ENCODE data around the gene DEF6.

DNA sequence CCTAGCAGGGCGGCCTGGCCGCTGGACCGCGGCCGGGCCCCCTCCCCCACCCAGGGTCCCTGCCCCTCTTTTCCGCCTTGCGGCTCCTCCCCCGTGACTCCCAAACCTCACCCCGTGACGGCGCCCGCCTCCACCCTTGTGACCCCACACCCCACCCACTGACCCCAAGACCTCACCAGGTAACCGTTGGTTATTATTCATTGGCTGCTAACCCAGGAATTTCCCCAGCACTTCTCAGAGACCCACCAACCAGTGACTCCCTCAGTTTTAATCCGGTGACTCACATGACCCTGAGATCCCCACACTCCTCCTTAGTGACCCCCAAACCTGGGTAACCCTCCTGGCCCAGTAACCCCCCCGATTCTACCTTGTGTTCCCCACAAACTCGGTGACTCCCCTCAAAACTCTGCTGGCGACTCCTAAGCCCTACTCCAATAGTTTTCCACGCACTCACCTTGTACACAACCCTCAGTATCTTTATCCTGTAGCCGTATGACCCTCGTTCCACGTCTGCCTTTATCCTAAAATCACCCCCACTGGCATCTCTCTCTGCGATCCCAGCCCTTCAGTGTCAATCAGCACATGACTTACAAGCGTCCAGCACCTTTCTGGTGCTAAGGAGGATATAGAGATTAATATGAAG, 37.5 kb upstream of the DEF6 start:
- TF ChIP-seq, protein P1, sequence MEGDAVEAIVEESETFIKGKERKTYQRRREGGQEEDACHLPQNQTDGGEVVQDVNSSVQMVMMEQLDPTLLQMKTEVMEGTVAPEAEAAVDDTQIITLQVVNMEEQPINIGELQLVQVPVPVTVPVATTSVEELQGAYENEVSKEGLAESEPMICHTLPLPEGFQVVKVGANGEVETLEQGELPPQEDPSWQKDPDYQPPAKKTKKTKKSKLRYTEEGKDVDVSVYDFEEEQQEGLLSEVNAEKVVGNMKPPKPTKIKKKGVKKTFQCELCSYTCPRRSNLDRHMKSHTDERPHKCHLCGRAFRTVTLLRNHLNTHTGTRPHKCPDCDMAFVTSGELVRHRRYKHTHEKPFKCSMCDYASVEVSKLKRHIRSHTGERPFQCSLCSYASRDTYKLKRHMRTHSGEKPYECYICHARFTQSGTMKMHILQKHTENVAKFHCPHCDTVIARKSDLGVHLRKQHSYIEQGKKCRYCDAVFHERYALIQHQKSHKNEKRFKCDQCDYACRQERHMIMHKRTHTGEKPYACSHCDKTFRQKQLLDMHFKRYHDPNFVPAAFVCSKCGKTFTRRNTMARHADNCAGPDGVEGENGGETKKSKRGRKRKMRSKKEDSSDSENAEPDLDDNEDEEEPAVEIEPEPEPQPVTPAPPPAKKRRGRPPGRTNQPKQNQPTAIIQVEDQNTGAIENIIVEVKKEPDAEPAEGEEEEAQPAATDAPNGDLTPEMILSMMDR (IDR thresholded peaks at IDR 0.05): no peak
- TF ChIP-seq EZH2phosphoT487 (IDR thresholded peaks at IDR 0.05): no peak
- TF ChIP-seq EZH2 (IDR thresholded peaks at IDR 0.05): no peak

Data from neural progenitor cell (in vitro differentiated cells).